HG03378 (cell line): Measurements from ENCODE around the gene KRTAP13-1.

Source experiments
- ATAC-seq: cut with Tn5 transposase; IDR thresholded peaks from one replicate; pipeline ENCODE4 v1.9.1; 2021; ENCODE audit warnings: mild to moderate bottlenecking, moderate library complexity; ENCODE audit not compliant: unreplicated experiment

Gene KRTAP13-1, protein sequence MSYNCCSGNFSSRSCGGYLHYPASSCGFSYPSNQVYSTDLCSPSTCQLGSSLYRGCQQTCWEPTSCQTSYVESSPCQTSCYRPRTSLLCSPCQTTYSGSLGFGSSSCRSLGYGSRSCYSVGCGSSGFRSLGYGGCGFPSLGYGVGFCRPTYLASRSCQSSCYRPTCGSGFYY

DNA sequence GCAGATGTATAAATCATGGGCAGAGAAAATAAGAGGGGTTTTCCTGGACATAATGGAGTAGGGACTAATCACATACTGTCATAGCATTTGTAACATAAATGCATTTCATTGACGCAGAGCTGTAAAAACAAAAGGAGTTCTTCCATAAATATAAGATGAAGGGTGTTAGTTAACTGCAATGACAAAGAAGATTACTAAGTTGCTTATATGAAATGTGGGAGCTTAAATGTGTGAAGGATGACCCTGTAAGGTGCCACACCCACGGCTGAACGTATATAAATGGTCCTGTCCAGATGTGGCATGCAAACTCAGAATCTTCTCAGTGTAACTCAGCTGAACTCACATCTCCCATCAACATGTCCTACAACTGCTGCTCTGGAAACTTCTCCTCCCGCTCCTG lies at the start of gene KRTAP13-1:
Gene KRTAP13-1, plus strand, starts transcription at position 301 of the 400 bp plus-strand sequence. Its CDS starts 56 bp downstream, at position 357.
- no peak for ATAC-seq

DNA sequence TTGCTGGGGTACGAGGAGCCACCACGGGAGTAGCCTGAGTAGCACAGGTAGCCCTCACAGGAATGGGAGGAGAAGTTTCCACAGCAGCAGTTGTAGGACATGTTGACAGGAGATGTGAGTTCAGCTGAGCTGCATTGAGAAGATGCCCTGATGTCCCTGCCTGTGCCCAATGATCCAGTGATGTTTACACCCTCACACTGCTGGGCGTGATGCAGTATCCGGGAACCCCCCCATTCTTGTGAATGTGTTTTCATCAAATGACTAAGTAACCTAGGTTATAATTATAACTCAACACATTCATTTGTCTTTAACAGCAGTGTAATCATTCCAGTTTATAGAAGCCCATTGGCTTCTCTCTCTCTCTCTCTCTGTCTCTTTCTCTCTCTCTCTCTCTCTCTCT lies 47.3 kb upstream of the KRTAP13-1 start, which contains the start of gene KRTAP23-1:
Gene KRTAP23-1, minus strand, starts transcription at position 101 of the 400 bp plus-strand sequence. Its CDS starts 0 bp downstream, at position 101.
- ATAC-seq: no peak

DNA sequence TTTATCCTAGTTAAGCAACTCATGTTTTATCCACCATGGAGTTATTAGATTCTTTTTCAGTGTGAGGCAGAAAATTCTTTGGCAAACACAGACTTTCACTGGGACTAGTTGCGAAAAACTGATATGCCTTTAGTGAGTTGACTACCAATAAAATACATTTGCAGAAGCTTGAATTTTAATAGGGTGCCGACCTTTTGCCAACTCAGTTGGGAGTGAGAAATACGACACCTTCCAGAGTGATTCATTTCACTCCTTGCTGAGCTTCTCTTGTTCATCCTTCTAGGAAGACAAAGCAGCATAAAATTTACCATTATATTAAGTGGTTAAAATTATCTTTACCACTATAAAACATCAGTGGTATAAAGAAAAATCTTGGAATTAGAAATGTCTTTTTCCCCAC lies 46.3 kb upstream of the KRTAP13-1 start:
- no peak for ATAC-seq

DNA sequence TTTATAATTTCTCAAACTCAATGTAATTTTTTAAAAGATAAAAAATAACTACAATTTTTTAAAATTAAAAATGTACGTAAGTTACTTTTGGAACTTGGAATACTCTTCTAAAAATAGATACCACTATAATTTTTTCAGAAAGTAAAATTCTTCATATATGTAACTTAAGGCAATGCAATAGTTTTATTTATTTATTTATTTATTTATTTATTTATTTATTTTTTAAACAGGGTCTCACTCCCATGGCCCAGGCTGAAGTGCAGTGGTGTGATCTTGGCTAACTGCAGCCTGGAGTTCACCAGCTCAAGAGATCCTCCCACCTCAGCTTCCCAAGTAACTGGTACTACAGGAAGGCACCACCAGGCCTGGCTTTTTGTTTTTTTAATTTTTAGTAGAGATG lies 44.3 kb upstream of the KRTAP13-1 start:
- no peak for ATAC-seq

DNA sequence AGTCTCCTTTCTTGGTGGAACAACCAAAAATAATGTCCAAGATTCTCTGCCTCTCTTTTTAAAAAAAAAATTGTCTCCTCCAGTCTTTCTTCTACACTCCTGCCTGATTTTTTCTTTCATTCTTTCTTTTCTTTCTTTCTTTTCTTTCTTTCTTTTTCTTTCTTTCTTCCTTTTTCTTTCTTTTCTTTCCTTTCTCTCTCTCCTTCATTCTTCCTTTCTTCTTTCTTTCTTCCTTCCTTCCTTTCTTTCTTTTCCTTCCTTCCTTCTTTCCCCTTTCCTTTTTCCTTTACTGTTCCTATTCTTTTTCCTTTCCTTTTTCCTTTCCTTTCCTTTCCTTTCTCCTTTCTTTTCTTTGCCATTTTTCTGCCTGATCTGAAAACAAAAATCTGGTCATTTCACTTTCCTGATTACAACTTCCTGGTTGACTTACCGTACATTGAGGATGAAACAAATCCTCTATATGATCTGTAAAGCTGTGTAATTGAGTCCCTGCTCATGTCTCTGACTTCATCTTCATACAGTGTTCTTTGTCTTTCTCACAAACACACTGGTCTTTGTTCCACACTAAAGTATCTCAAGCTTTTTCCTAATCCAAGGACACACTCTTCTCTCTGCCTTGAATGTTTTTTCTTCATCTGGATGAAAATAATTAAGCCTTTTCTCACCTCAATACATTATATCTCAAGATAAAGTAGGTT lies 41.4 kb upstream of the KRTAP13-1 start:
- no peak for ATAC-seq

GRCh38 chr21:30355906-30356305 lies 39.9 kb upstream of the KRTAP13-1 start:
- ATAC-seq: no peak

DNA sequence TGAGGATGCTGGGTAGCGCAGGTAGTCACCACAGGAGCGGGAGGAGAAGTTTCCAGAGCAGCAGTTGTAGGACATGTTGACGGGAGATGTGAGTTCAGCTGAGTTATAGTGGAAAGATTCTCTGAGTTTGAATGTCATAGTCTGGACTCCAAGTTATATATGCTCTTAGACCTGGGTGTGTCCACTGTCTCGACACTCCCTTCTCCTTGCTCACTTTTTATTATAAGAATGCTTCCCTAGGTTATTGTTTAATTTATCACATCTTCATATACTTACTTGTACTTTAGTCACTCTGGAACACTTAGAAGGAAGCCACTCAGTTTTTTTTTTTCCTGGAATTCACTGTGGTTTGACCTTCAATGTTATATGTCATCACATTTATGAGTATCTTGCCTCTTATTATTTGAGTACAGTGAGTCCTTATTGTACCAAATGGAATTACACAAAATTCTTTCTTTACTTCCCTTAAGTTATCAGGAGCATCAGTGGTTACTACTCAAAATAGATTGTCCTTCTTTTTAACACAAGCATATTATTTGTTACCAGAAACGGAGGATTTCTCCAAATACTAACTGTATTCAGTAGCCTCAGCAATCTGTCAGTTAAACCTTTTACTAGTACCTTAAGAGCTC lies 23.6 kb upstream of the KRTAP13-1 start, which contains the start of gene KRTAP13-2:
Gene KRTAP13-2, minus strand, starts transcription at position 133 of the 632 bp plus-strand sequence. Its CDS starts 58 bp downstream, at position 75.
- no peak for ATAC-seq

- ATAC-seq: no peak
These were observed 13.6 kb upstream of the KRTAP13-1 start for GRCh38 chr21:30382201-30382600.

DNA sequence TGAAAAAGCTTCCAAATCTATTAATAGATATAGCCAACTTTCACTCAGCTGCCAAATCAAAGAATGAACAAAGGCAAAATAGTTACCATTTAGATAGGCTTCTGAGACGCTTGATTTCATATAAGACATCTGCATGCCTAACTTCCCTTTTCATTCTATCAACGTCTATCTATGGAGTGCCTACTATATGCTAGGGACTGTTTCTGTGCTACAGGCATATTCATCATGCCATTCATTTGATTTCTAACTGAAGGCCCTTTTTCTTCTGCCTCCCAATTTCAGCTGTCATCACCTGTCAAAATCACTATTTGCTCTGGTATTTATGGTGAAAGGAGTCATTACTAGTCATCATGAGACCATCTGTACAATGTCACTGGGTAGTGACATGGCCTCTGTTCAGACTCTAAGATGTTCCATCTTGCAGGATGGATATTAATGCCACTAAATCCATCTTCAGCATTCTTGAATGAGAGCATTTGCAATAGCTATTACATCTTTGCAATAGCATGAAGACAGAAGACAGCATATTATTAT lies 4.3 kb upstream of the KRTAP13-1 start:
- ATAC-seq: no peak

- ATAC-seq: no peak
These were observed 13.1 kb downstream of the KRTAP13-1 start for GRCh38 chr21:30408782-30409494.

DNA sequence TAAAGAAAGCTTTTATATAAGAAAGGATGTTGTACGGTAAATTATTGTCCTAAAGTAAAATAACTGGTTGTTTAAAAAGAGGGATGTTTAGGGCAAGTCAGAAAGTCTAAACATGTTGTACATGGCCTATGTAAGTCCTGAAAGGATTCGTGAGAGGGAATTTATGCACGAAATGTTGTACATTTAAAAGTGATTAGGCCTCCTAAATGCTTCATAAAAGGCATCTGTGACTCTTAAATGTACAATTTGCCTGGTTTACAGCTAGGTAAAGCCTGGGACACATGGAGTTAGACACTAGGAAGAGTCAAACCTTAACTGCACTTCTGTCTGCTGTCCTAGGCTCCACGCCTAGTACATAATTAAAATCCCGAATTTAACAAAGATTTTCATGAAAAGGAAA lies 20.2 kb downstream of the KRTAP13-1 start:
- ATAC-seq: no peak

DNA sequence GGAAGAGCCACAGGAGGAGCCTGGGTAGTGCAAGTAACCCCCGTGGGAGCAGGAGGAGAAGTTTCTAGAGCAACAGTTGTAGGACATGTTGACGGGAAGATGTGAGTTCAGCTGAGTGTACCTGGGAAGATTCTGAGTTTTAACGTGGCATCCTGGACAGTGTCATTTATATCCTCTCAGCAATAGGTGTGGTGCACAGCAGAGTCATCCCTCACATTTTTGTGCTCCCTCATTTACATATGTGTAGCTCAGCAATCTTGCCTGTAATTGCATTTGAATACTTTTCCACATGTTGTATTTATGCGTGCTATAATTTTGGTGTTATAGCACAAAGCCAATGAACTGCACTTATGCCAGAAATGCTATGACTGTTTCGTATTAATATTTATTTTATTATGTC lies 30.0 kb downstream of the KRTAP13-1 start, which contains the start of gene KRTAP13-3:
Gene KRTAP13-3, minus strand, starts transcription at position 101 of the 400 bp plus-strand sequence. Its CDS starts 14 bp downstream, at position 87.
- ATAC-seq: no peak

DNA sequence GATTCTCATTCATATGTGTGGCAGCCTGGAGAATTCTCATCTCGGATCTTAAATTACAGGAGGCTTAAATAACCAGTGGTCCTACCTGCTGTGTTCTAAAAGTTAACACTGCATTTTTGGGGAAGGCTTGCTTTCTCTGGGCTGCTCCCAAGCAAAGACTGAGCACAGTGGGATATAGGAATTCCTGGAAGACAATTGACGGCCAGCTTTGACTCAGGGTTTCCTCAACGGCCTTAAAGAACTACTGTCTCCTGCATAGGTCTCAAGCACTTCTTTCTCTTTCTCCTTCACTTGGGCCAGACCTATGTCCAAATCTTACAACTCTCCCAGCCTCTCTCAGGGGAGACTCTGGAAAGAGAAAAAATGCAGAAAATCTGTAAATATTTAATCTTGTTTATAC lies 30.9 kb downstream of the KRTAP13-1 start:
- no peak for ATAC-seq

- ATAC-seq: no peak
These were observed 34.4 kb downstream of the KRTAP13-1 start, which contains the start of gene KRTAP13-4 for GRCh38 chr21:30430170-30430655. Gene KRTAP13-4 (plus strand): TSS chr21:30430220. CDS start chr21:30430276, 56 bp downstream.

DNA sequence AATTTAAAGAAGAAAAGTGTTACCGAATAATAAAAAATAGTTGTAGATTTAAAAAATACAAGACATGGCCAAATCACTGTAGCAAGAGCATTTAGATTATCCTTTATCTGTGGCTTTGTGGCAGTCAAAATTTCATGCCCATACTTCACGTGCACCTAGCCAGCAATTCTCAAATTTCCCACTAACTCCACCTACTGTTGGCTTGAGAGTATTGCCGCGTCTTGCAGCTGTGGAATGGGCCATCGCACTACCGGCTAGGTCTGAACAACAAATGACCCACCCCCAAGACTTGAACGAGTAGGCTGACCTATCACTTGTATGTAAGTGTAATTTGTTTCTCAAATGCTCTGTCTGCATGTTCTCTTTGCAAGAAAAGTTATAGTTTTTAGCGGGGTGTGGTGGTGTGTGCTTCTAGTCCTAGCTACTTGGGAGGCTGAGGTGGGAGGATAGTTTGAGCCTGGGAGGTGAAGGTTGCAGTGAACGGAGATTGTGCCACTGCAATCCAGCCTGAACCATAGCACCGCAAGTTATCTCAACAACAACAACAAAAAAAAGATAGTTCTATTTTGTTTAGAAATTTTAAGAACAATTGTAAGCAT lies 38.3 kb downstream of the KRTAP13-1 start:
- ATAC-seq: no peak

- no peak for ATAC-seq
These were observed 41.3 kb downstream of the KRTAP13-1 start for GRCh38 chr21:30437010-30437565.

- ATAC-seq: no peak
These were observed 44.1 kb downstream of the KRTAP13-1 start, which contains the start of gene KRTAP15-1 for GRCh38 chr21:30439975-30440374. Gene KRTAP15-1 (plus strand): TSS chr21:30440275. CDS start chr21:30440328, 53 bp downstream.

DNA sequence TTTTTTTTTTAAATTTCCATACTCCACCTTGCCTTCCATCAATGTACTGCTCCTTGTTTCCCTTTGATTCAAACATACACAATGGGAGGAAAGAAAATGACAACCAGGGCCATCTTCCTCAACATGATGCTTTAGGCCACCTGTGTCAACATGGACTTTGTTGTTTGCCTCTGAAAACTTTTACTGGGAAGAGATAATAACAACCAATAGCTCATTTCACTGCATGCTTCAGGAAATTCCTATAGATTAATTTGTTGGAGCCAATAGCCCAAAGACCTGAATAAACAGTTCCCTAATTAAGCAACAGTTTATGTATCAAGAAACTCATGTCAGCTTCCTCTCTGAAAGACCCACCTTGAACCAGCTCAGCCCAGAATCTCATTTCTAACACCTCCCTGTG lies 47.4 kb downstream of the KRTAP13-1 start:
- no peak for ATAC-seq

DNA sequence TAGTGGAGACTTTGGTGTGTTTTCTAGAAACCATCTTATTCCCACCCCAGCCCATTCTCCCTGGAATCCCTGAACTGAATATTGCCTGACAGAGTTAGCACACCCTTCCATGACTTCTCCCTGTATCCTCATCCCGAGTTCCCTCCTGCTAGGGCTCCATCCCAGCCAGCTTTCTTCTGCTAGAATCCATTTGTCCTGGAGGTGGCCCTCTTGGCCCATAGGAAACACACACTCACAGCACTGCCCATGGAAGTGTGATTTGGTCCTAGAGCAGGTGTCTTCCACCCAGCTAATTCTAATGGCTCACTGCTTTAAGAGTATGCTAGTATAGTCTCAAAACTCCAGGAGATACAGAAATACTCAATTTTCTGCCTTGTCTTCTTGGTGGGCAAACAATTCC lies 48.4 kb downstream of the KRTAP13-1 start:
- ATAC-seq: no peak
